ENCODE results near the gene MACROD2. TPM values are rescaled to one million over a fixed set of nuclear protein-coding genes. Genes with fewer than 3 reads are reported as not detected.

MACROD2 gene
- total RNA-seq, 1 experiment from 2014 or later: not detected

GRCh38 chr20:15817351-15817750 is 1822.0 kb downstream of the MACROD2 start:
- DNase-seq (ENCODE audit: low spot score): no peak
- in situ Hi-C loops (cut with HindIII; ENCODE audit: low sequenced_read_pairs): no loop called here

- in situ Hi-C loops (cut with HindIII; ENCODE audit: low sequenced_read_pairs): no loop called here
Observed at GRCh38 chr20:15818651-15819071, 1823.3 kb downstream of the MACROD2 start.

GRCh38 chr20:15823718-15824117 is 1828.4 kb downstream of the MACROD2 start:
- in situ Hi-C loops (cut with HindIII; ENCODE audit: low sequenced_read_pairs): no loop called here
- no peak for DNase-seq (ENCODE audit: low spot score)

More at GRCh38 chr20:15818651-15819071, 1823.3 kb downstream of the MACROD2 start:
- DNase-seq (ENCODE audit: low spot score): no peak

- in situ Hi-C loops (cut with HindIII; ENCODE audit: low sequenced_read_pairs): no loop called here
- no peak for DNase-seq (ENCODE audit: low spot score)
Observed at GRCh38 chr20:15827628-15828027, 1832.3 kb downstream of the MACROD2 start.

GRCh38 chr20:15831201-15831600 is 1835.9 kb downstream of the MACROD2 start:
- in situ Hi-C loops (cut with HindIII; ENCODE audit: low sequenced_read_pairs): no loop called here
- no peak for DNase-seq (ENCODE audit: low spot score)

GRCh38 chr20:15832512-15832911 is 1837.2 kb downstream of the MACROD2 start:
- in situ Hi-C loops (cut with HindIII; ENCODE audit: low sequenced_read_pairs): no loop called here
- no peak for DNase-seq (ENCODE audit: low spot score)

GRCh38 chr20:15834857-15835256 is 1839.5 kb downstream of the MACROD2 start:
- in situ Hi-C loops (cut with HindIII; ENCODE audit: low sequenced_read_pairs): no loop called here
- DNase-seq (ENCODE audit: low spot score): peak; percentile 74

- DNase-seq (ENCODE audit: low spot score): no peak
- in situ Hi-C loops (cut with HindIII; ENCODE audit: low sequenced_read_pairs): no loop called here
Observed at GRCh38 chr20:15835811-15836210, 1840.5 kb downstream of the MACROD2 start.

GRCh38 chr20:15836634-15837033 is 1841.3 kb downstream of the MACROD2 start:
- DNase-seq (ENCODE audit: low spot score): no peak

GRCh38 chr20:15837563-15837962 is 1842.2 kb downstream of the MACROD2 start:
- no peak for DNase-seq (ENCODE audit: low spot score)
- in situ Hi-C loops (cut with HindIII; ENCODE audit: low sequenced_read_pairs): no loop called here

More at GRCh38 chr20:15836634-15837033, 1841.3 kb downstream of the MACROD2 start:
- in situ Hi-C loops (cut with HindIII; ENCODE audit: low sequenced_read_pairs): no loop called here

- in situ Hi-C loops (cut with HindIII; ENCODE audit: low sequenced_read_pairs): no loop called here
- no peak for DNase-seq (ENCODE audit: low spot score)
Observed at GRCh38 chr20:15838466-15838865, 1843.2 kb downstream of the MACROD2 start.

GRCh38 chr20:15840636-15841301 is 1845.5 kb downstream of the MACROD2 start:
- no peak for DNase-seq (ENCODE audit: low spot score)
- in situ Hi-C loops (cut with HindIII; ENCODE audit: low sequenced_read_pairs): no loop called here

GRCh38 chr20:15842872-15843271 is 1847.6 kb downstream of the MACROD2 start:
- DNase-seq (ENCODE audit: low spot score): no peak
- in situ Hi-C loops (cut with HindIII; ENCODE audit: low sequenced_read_pairs): no loop called here

GRCh38 chr20:15843777-15844176 is 1848.5 kb downstream of the MACROD2 start:
- in situ Hi-C loops (cut with HindIII; ENCODE audit: low sequenced_read_pairs): no loop called here
- DNase-seq (ENCODE audit: low spot score): no peak

GRCh38 chr20:15847196-15847784 is 1852.0 kb downstream of the MACROD2 start:
- in situ Hi-C loops (cut with HindIII; ENCODE audit: low sequenced_read_pairs): no loop called here

GRCh38 chr20:15848126-15848525 is 1852.8 kb downstream of the MACROD2 start:
- in situ Hi-C loops (cut with HindIII; ENCODE audit: low sequenced_read_pairs): no loop called here
- no peak for DNase-seq (ENCODE audit: low spot score)

More at GRCh38 chr20:15847196-15847784, 1852.0 kb downstream of the MACROD2 start:
- DNase-seq (ENCODE audit: low spot score): no peak

- in situ Hi-C loops (cut with HindIII; ENCODE audit: low sequenced_read_pairs): no loop called here
- DNase-seq (ENCODE audit: low spot score): no peak
Observed at GRCh38 chr20:15848995-15849610, 1853.8 kb downstream of the MACROD2 start.

- no peak for DNase-seq (ENCODE audit: low spot score)
- in situ Hi-C loops (cut with HindIII; ENCODE audit: low sequenced_read_pairs): no loop called here
Observed at GRCh38 chr20:15851576-15852215, 1856.4 kb downstream of the MACROD2 start.

GRCh38 chr20:15854911-15855310 is 1859.6 kb downstream of the MACROD2 start:
- in situ Hi-C loops (cut with HindIII; ENCODE audit: low sequenced_read_pairs): no loop called here

GRCh38 chr20:15857173-15857784 is 1862.0 kb downstream of the MACROD2 start:
- DNase-seq (ENCODE audit: low spot score): no peak
- in situ Hi-C loops (cut with HindIII; ENCODE audit: low sequenced_read_pairs): no loop called here

More at GRCh38 chr20:15854911-15855310, 1859.6 kb downstream of the MACROD2 start:
- no peak for DNase-seq (ENCODE audit: low spot score)

All from G401 (cell line).